ENCODE data around the gene STX7.

- TF ChIP-seq CTCF (tag by site-specific recombination; IDR thresholded peaks at IDR 0.05) (no peak), PRDM2 (tag by site-specific recombination; IDR thresholded peaks at IDR 0.05; ENCODE audit: borderline replicate concordance) (no peak), ZNF488 (tag by site-specific recombination; IDR thresholded peaks at IDR 0.05) (no peak), ZNF169 (tag by site-specific recombination; IDR thresholded peaks at IDR 0.05) (no peak), ZNF501 (tag by site-specific recombination; IDR thresholded peaks at IDR 0.05) (no peak), ZBTB7A (tag by site-specific recombination; IDR thresholded peaks at IDR 0.05; ENCODE audit: low read depth) (no peak), ATF2 (tag by site-specific recombination; IDR thresholded peaks at IDR 0.05; ENCODE audit: low read depth) (no peak), ZNF423 (tag by site-specific recombination; IDR thresholded peaks at IDR 0.05) (no peak), ZNF704 (tag by site-specific recombination; IDR thresholded peaks at IDR 0.05) (no peak), TCF7L2 (IDR thresholded peaks at IDR 0.05; ENCODE audit: borderline replicate concordance, low read depth, low read length) (no peak), ZNF561 (tag by site-specific recombination; IDR thresholded peaks at IDR 0.05; ENCODE audit: borderline replicate concordance) (no peak)
Measured at GRCh38 chr6:132479131-132479530, 33.8 kb downstream of the STX7 start.
